Stimulated activated effector memory CD8-positive, alpha-beta T cell treated with anti-CD3 and anti-CD28 coated beads, Interleukin-12 subunit alpha, Interleukin-12 subunit beta, amount 100 ng/mL, for 72 hours (primary cell): ENCODE results near the gene ZNRF3.
"Not testable (repeated sequence)": the region's sequence is repeated elsewhere in the genome, so short reads cannot be mapped to it uniquely, and the experiment has no call there.

Experiments used
- ATAC-seq: fragments of 150-1000 bp; cut with Tn5 transposase; 2 replicates; pipeline ENCODE4 v1.10.0; 2021
- DNase-seq, 2 donors: peaks; one replicate each; pipeline ENCODE4 v3.0.0; 2021 to 2022; ENCODE audit warnings: low spot score in 2 of 2
- H3K27ac Mint-ChIP-seq: one replicate; pipeline ENCODE4 v1.8.0; 2022; ENCODE audit warnings: mild to moderate bottlenecking, mixed read lengths
- H3K36me3 Mint-ChIP-seq: one replicate; pipeline ENCODE4 v1.8.0; 2022; ENCODE audit warnings: mild to moderate bottlenecking, mixed read lengths
- H3K4me1 Mint-ChIP-seq: one replicate; pipeline ENCODE4 v1.8.0; 2022; ENCODE audit warnings: mixed read lengths
- H3K4me3 Mint-ChIP-seq: one replicate; pipeline ENCODE4 v1.8.0; 2022; ENCODE audit warnings: mild to moderate bottlenecking, mixed read lengths
- H3K9me3 Mint-ChIP-seq: one replicate; pipeline ENCODE4 v1.8.0; 2022; ENCODE audit warnings: mixed read lengths

The ZNRF3 gene

GRCh38 chr22:29003975-29004646, 120.7 kb downstream of the ZNRF3 start:
- Mint-ChIP-seq H3K9me3 (no peaks in the 10 kb centered on the region), H3K4me1 (no peaks in the 10 kb centered on the region), H3K36me3 (no peaks in the 10 kb centered on the region), H3K27ac (no peak overlapping the region), H3K4me3 (no peak overlapping the region)
- DNase-seq, result no peak
- ATAC-seq, result no peak

- no peak overlapping the region for H3K27ac Mint-ChIP-seq
- no peak for DNase-seq
- ATAC-seq, result no peak
- no peaks in the 10 kb centered on the region for H3K36me3 Mint-ChIP-seq
- no peak overlapping the region for H3K4me3 Mint-ChIP-seq
- no peaks in the 10 kb centered on the region for H3K4me1 Mint-ChIP-seq
- H3K9me3 Mint-ChIP-seq, result no peaks in the 10 kb centered on the region
Measured at GRCh38 chr22:29004647-29005371, 121.4 kb downstream of the ZNRF3 start.

- not testable (repeated sequence) for H3K4me1 Mint-ChIP-seq, DNase-seq, H3K27ac Mint-ChIP-seq, H3K36me3 Mint-ChIP-seq, H3K9me3 Mint-ChIP-seq, ATAC-seq, H3K4me3 Mint-ChIP-seq
Measured at GRCh38 chr22:29005754-29006153, 122.4 kb downstream of the ZNRF3 start.

- DNase-seq (no peak), ATAC-seq (no peak)
- no peak overlapping the region for H3K4me3 Mint-ChIP-seq
- H3K36me3 Mint-ChIP-seq, result no peaks in the 10 kb centered on the region
- no peak overlapping the region for H3K27ac Mint-ChIP-seq
- H3K4me1 Mint-ChIP-seq, result no peaks in the 10 kb centered on the region
- H3K9me3 Mint-ChIP-seq, result no peaks in the 10 kb centered on the region
Measured at GRCh38 chr22:29006346-29006745, 123.0 kb downstream of the ZNRF3 start.

GRCh38 chr22:29009148-29009547, 125.8 kb downstream of the ZNRF3 start:
- no peak for ATAC-seq
- no peak for DNase-seq
- Mint-ChIP-seq H3K4me3 (no peak overlapping the region), H3K36me3 (no peaks in the 10 kb centered on the region), H3K9me3 (no peaks in the 10 kb centered on the region), H3K4me1 (no peaks in the 10 kb centered on the region), H3K27ac (no peak overlapping the region)

GRCh38 chr22:29011240-29012100, 128.1 kb downstream of the ZNRF3 start:
- Mint-ChIP-seq H3K4me1 (no peaks in the 10 kb centered on the region), H3K36me3 (no peaks in the 10 kb centered on the region), H3K9me3 (no peaks in the 10 kb centered on the region), H3K4me3 (no peak overlapping the region), H3K27ac (no peak overlapping the region)
- ATAC-seq (no peak), DNase-seq (no peak)

- ATAC-seq (no peak), DNase-seq (no peak)
- Mint-ChIP-seq H3K9me3 (no peaks in the 10 kb centered on the region), H3K4me1 (no peaks in the 10 kb centered on the region), H3K36me3 (no peaks in the 10 kb centered on the region), H3K27ac (no peak overlapping the region), H3K4me3 (no peak overlapping the region)
Measured at GRCh38 chr22:29012101-29012433, 128.7 kb downstream of the ZNRF3 start.

- no peaks in the 10 kb centered on the region for H3K36me3 Mint-ChIP-seq
- DNase-seq (no peak), ATAC-seq (no peak)
- no peaks in the 10 kb centered on the region for H3K4me1 Mint-ChIP-seq
- no peak overlapping the region for H3K4me3 Mint-ChIP-seq
- H3K27ac Mint-ChIP-seq, result no peak overlapping the region
- no peaks in the 10 kb centered on the region for H3K9me3 Mint-ChIP-seq
Measured at GRCh38 chr22:29012952-29013351, 129.6 kb downstream of the ZNRF3 start.

GRCh38 chr22:29014293-29014692, 130.9 kb downstream of the ZNRF3 start:
- Mint-ChIP-seq H3K36me3 (no peaks in the 10 kb centered on the region), H3K4me3 (no peak overlapping the region), H3K27ac (no peak overlapping the region), H3K9me3 (peaks cover 4% of the 10 kb centered on the region), H3K4me1 (no peaks in the 10 kb centered on the region)
- DNase-seq (no peak), ATAC-seq (no peak)

GRCh38 chr22:29014773-29015172, 131.4 kb downstream of the ZNRF3 start:
- DNase-seq (no peak), ATAC-seq (no peak)
- Mint-ChIP-seq H3K4me3 (no peak overlapping the region), H3K27ac (no peak overlapping the region), H3K4me1 (no peaks in the 10 kb centered on the region), H3K36me3 (no peaks in the 10 kb centered on the region), H3K9me3 (peaks cover 4% of the 10 kb centered on the region)

- no peak overlapping the region for H3K27ac Mint-ChIP-seq
- no peaks in the 10 kb centered on the region for H3K36me3 Mint-ChIP-seq
- no peaks in the 10 kb centered on the region for H3K4me1 Mint-ChIP-seq
- DNase-seq, result no peak
- peaks cover 4% of the 10 kb centered on the region for H3K9me3 Mint-ChIP-seq
- H3K4me3 Mint-ChIP-seq, result no peak overlapping the region
- no peak for ATAC-seq
Measured at GRCh38 chr22:29016067-29016938, 132.9 kb downstream of the ZNRF3 start.

- no peaks in the 10 kb centered on the region for H3K4me1 Mint-ChIP-seq
- H3K36me3 Mint-ChIP-seq, result no peaks in the 10 kb centered on the region
- DNase-seq (no peak), ATAC-seq (no peak)
- peaks cover 4% of the 10 kb centered on the region for H3K9me3 Mint-ChIP-seq
- no peak overlapping the region for H3K4me3 Mint-ChIP-seq
- H3K27ac Mint-ChIP-seq, result no peak overlapping the region
Measured at GRCh38 chr22:29018293-29019189, 135.2 kb downstream of the ZNRF3 start.

GRCh38 chr22:29022101-29022817, 138.9 kb downstream of the ZNRF3 start:
- no peak for DNase-seq

More at GRCh38 chr22:29022101-29022817, 138.9 kb downstream of the ZNRF3 start:
- Mint-ChIP-seq H3K4me1 (no peaks in the 10 kb centered on the region), H3K9me3 (peaks cover 4% of the 10 kb centered on the region), H3K27ac (no peak overlapping the region), H3K36me3 (no peaks in the 10 kb centered on the region), H3K4me3 (no peak overlapping the region)
- ATAC-seq, result no peak
